Measurements from ENCODE around the gene ABCA7. TPM values are rescaled to one million over a fixed set of nuclear protein-coding genes. Genes with fewer than 3 reads are reported as not detected.

The ABCA7 gene
- total RNA-seq, 4 donors from 2014 or later: 3.9 to 9.5 (median 6.9) TPM

DNA sequence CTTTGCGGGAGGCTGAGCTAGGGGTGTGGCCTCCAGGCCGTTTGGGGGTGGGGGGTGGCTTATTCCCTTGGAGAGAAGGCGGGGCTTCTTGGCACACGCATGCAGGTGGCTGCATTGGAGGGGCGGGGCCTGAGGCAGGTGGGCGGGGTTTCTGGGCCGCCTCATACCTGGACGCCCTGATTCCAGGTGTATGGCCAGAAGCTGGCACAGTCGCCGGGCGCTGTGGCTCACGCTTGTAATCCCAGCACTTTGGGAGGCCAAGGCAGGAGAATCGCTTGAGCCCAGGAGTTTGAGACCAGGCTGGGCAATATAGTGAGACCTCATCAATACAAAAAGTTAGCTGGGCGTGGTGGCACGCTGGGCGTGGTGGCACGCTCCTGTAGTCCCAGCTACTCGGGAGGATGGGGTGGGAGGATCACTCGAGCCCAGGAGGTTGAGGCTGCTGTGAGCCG, 7.8 kb downstream of the ABCA7 start:
- intact Hi-C loops (cut with DNase I): no loop called here
- no peak for DNase-seq (ENCODE audit: extremely low spot score)
- Histone ChIP-seq H3K36me3 (peaks cover 0 to 7% (median 2%) of the 10 kb centered on the region in 4 donors), H3K4me1 (peaks cover 0 to 6% (median 0%) of the 10 kb centered on the region in 4 donors), H3K9me3 (no peaks in the 10 kb centered on the region), H3K27me3 (no peaks in the 10 kb centered on the region), H3K27ac (replicated peaks in 1 of 4) (no peak overlapping the region), H3K4me3 (no peak overlapping the region)
- WGBS: 89% methylated on average over 20 of the region's 20 CpGs
- no peak for TF ChIP-seq POLR2A (IDR thresholded peaks at IDR 0.05; ENCODE audit: low read depth)
- no peak for TF ChIP-seq POLR2AphosphoS5 (IDR thresholded peaks at IDR 0.05)
- no peak for TF ChIP-seq EP300 (IDR thresholded peaks at IDR 0.05)
- TF ChIP-seq, protein P1, sequence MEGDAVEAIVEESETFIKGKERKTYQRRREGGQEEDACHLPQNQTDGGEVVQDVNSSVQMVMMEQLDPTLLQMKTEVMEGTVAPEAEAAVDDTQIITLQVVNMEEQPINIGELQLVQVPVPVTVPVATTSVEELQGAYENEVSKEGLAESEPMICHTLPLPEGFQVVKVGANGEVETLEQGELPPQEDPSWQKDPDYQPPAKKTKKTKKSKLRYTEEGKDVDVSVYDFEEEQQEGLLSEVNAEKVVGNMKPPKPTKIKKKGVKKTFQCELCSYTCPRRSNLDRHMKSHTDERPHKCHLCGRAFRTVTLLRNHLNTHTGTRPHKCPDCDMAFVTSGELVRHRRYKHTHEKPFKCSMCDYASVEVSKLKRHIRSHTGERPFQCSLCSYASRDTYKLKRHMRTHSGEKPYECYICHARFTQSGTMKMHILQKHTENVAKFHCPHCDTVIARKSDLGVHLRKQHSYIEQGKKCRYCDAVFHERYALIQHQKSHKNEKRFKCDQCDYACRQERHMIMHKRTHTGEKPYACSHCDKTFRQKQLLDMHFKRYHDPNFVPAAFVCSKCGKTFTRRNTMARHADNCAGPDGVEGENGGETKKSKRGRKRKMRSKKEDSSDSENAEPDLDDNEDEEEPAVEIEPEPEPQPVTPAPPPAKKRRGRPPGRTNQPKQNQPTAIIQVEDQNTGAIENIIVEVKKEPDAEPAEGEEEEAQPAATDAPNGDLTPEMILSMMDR (IDR thresholded peaks at IDR 0.05): no peak

DNA sequence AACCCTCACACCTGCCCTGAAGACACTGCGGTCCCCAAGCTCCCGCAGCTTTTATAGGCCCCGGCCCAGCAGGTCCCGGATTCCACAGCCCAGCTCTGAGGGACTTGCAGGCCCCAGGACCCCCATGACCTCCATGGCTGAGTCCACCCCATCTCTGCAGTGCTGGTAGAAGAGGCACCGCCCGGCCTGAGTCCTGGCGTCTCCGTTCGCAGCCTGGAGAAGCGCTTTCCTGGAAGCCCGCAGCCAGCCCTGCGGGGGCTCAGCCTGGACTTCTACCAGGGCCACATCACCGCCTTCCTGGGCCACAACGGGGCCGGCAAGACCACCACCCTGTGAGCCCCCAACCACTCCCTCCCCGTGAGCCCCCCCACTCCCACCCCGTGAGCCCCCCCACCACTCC, 9.2 kb downstream of the ABCA7 start:
- TF ChIP-seq POLR2AphosphoS5 (IDR thresholded peaks at IDR 0.05) (no peak), POLR2A (IDR thresholded peaks at IDR 0.05; ENCODE audit: low read depth) (no peak), EP300 (IDR thresholded peaks at IDR 0.05) (no peak)
- TF ChIP-seq, protein P1 (IDR thresholded peaks at IDR 0.05): no peak
- H3K27ac ChIP-seq (replicated peaks in 1 of 4): no peak overlapping the region
- 92% methylated on average over 5 of the region's 17 CpGs for WGBS
- H3K4me3 ChIP-seq: no peak overlapping the region
- no peaks in the 10 kb centered on the region for H3K27me3 ChIP-seq
- H3K36me3 ChIP-seq: peaks cover 0 to 7% (median 2%) of the 10 kb centered on the region in 4 donors
- peaks cover 0 to 3% (median 0%) of the 10 kb centered on the region in 4 donors for H3K4me1 ChIP-seq
- intact Hi-C loops (cut with DNase I): no loop called here
- H3K9me3 ChIP-seq: no peaks in the 10 kb centered on the region
- no peak for DNase-seq (ENCODE audit: extremely low spot score)

DNA sequence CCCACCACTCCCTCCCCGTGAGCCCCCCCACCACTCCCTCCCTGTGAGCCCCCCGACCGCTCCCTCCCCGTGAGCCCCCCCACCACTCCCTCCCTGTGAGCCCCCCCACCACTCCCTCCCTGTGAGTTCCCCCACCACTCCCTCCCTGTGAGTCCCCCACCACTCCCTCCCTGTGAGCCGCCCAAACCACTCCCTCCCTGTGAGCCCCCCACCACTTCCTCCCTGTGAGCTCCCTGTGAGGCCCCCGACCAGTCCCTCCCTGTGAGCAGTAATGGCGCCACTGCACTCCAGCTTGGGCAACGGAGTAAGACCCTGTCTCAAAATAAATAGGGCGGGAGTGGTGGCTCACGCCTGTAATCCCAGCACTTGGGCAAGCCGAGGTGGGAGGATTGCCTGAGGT, 9.9 kb downstream of the ABCA7 start:
- Histone ChIP-seq H3K4me3 (no peak overlapping the region), H3K27ac (replicated peaks in 1 of 4) (no peak overlapping the region), H3K27me3 (no peaks in the 10 kb centered on the region), H3K9me3 (no peaks in the 10 kb centered on the region), H3K36me3 (peaks cover 0 to 8% (median 3%) of the 10 kb centered on the region in 4 donors), H3K4me1 (peaks cover 0 to 3% (median 0%) of the 10 kb centered on the region in 4 donors)
- no peak for DNase-seq (ENCODE audit: extremely low spot score)
- intact Hi-C loops (cut with DNase I): no loop called here
- 80% methylated on average over 1 of the region's 11 CpGs for WGBS
- TF ChIP-seq EP300 (IDR thresholded peaks at IDR 0.05): no peak
- TF ChIP-seq, protein P1 (IDR thresholded peaks at IDR 0.05): no peak
- TF ChIP-seq POLR2AphosphoS5 (IDR thresholded peaks at IDR 0.05): no peak
- TF ChIP-seq POLR2A (IDR thresholded peaks at IDR 0.05; ENCODE audit: low read depth): no peak

DNA sequence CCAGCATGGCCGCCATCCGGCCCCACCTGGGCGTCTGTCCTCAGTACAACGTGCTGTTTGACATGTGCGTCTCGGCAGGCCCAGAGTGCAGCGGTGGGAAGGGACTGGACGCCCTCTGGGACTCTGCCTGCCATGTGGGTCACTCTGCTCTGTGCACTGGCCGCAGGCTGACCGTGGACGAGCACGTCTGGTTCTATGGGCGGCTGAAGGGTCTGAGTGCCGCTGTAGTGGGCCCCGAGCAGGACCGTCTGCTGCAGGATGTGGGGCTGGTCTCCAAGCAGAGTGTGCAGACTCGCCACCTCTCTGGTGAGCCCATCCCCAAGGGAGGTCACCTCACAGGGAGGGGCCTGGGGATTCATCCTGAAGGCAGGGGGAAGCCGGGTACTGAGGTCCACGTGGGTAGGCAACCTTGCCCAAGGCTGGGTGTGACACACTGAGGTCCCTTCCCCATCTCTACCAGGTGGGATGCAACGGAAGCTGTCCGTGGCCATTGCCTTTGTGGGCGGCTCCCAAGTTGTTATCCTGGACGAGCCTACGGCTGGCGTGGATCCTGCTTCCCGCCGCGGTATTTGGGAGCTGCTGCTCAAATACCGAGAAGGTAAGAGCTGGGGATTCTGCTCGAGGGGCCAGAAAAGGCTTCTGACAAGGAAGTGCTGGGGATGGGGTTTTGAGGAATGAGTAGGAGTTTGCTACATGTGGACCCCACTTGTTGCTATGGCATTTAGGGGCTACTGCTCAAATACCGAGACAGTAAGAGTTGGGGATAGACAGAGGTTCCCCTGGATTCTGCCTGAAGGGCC, 11.3 kb downstream of the ABCA7 start:
- H3K27ac ChIP-seq (replicated peaks in 1 of 4): no peak overlapping the region
- intact Hi-C loops (cut with DNase I): no loop called here
- H3K9me3 ChIP-seq: peaks cover 0 to 8% (median 7%) of the 10 kb centered on the region in 4 donors
- H3K27me3 ChIP-seq: no peaks in the 10 kb centered on the region
- 80% methylated on average over 15 of the region's 31 CpGs for WGBS
- H3K36me3 ChIP-seq: peaks cover 0 to 18% (median 3%) of the 10 kb centered on the region in 4 donors
- H3K4me3 ChIP-seq: no peak overlapping the region
- DNase-seq (ENCODE audit: extremely low spot score): no peak
- no peak for TF ChIP-seq POLR2AphosphoS5 (IDR thresholded peaks at IDR 0.05)
- TF ChIP-seq POLR2A (IDR thresholded peaks at IDR 0.05; ENCODE audit: low read depth): no peak
- no peak for TF ChIP-seq EP300 (IDR thresholded peaks at IDR 0.05)
- TF ChIP-seq, protein P1 (IDR thresholded peaks at IDR 0.05): no peak
- peaks cover 0 to 3% (median 0%) of the 10 kb centered on the region in 4 donors for H3K4me1 ChIP-seq

Data from esophagus muscularis mucosa (tissue), 4 donors.